Ovary (tissue), 3 donors: ENCODE results near the gene ANKRD27.
"Not testable (repeated sequence)": the region's sequence is repeated elsewhere in the genome, so short reads cannot be mapped to it uniquely, and the experiment has no call there.

ENCODE experiments used
- EP300 ChIP-seq: sonication (generic); formaldehyde crosslinking; IDR thresholded peaks from one replicate; pipeline ENCODE4 v1.6.1; 2017; ENCODE audit warnings: antibody characterized with exemption
- POLR2A ChIP-seq: fragments of 450-650 bp; IDR thresholded peaks from one replicate; pipeline ENCODE4 v1.6.1; 2017; ENCODE audit warnings: antibody characterized with exemption, mild to moderate bottlenecking, moderate library complexity
- TF ChIP-seq, protein P1 (sequence below), 3 donors: fragments of 450-650 bp in 2 of 3; fragments of 200-600 bp in 1 of 3; IDR thresholded peaks; one replicate each; pipeline versions ENCODE4 v1.5.1 to v1.8.0; 2016 to 2022; ENCODE audit warnings: antibody characterized with exemption in 3 of 3, mild to moderate bottlenecking in 1 of 3
- donor health status: DM: no; HTN: no; CAD: no.

DNA sequence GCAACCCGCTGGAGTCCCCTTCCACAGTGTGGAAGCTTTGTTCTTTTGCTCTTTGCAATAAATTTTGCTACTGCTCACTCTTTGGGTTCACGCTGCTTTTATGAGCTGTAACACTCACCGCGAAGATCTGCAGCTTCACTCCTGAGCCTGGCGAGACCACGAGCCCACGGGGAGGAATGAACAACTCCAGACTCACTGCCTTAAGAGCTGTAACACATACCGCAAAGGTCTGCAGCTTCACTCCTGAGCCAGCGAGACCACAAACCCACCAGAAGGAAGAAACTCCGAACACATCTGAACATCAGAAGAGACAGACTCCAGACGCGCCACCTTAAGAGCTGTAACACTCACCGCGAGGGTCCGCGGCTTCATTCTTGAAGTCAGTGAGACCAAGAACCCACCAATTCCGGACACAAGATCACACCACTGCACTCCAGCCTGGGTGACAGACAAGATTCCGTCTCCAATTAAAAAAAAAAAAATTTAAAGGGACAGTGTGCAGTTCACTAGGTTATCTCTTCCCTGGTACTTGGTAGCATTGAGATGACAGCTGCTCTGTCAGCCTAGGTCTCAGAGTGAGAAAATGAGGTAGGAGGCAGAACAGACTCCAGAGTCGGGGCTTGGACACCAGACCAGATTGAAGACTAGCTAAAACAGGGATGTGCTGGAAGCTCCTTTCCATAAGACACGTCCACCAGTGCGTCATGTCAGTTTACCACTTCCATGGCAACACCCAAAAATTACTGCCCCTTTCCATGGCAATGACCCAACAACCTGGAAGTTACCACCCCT is 102.1 kb downstream of the ANKRD27 start:
- TF ChIP-seq, protein P1, sequence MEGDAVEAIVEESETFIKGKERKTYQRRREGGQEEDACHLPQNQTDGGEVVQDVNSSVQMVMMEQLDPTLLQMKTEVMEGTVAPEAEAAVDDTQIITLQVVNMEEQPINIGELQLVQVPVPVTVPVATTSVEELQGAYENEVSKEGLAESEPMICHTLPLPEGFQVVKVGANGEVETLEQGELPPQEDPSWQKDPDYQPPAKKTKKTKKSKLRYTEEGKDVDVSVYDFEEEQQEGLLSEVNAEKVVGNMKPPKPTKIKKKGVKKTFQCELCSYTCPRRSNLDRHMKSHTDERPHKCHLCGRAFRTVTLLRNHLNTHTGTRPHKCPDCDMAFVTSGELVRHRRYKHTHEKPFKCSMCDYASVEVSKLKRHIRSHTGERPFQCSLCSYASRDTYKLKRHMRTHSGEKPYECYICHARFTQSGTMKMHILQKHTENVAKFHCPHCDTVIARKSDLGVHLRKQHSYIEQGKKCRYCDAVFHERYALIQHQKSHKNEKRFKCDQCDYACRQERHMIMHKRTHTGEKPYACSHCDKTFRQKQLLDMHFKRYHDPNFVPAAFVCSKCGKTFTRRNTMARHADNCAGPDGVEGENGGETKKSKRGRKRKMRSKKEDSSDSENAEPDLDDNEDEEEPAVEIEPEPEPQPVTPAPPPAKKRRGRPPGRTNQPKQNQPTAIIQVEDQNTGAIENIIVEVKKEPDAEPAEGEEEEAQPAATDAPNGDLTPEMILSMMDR (IDR thresholded peaks at IDR 0.05): not testable (repeated sequence)
- not testable (repeated sequence) for TF ChIP-seq POLR2A, EP300
